PC-3 (cell line): ENCODE measurements around the gene SNCAIP. TPM values are rescaled to one million over a fixed set of nuclear protein-coding genes. Genes with fewer than 3 reads are reported as not detected.

Experiments
- ATAC-seq: fragments of 200-7000 bp; cut with Tn5 transposase; 2 replicates; pipeline ENCODE4 v1.9.1; 2020; ENCODE audit warnings: mild to moderate bottlenecking, moderate library complexity
- BruUV-seq: library from RNA; stranded (reverse); fragments of 400-500 nt; replicated peaks from 2 replicates; lab custom pipeline; 2021; lab: Mats Ljungman, UMichigan
- CTCF ChIA-PET: fragments of 300-600 bp; sonication (Branson Sonifier 250); formaldehyde crosslinking; loops from one replicate; lab custom pipeline; 2022; ENCODE audit warnings: antibody characterized with exemption; lab: Charles Lee
- POLR2A ChIA-PET: fragments of 300-600 bp; sonication (Branson Sonifier 250); formaldehyde crosslinking; loops from one replicate; lab custom pipeline; 2022; ENCODE audit warnings: antibody characterized with exemption; ENCODE audit not compliant: unreplicated experiment; lab: Charles Lee
- DNase-seq: peaks from one replicate; pipeline ENCODE4 v3.0.0-alpha.2; 2015
- H2AFZ ChIP-seq: fragments of 300-600 bp; sonication (generic); 2 replicates; pipeline ENCODE4 v1.6.0; 2016; ENCODE audit warnings: antibody characterized with exemption, low read length
- H3F3A ChIP-seq: fragments of 300-600 bp; sonication (generic); one replicate; pipeline ENCODE4 v1.6.0; 2017; ENCODE audit warnings: antibody characterized with exemption, low read length, control low read depth, mild to moderate bottlenecking; ENCODE audit not compliant: unreplicated experiment
- H3K27ac ChIP-seq: fragments of 300-600 bp; sonication (generic); 2 replicates; pipeline ENCODE4 v1.5.1; 2016; ENCODE audit warnings: mild to moderate bottlenecking, low read length
- H3K27me3 ChIP-seq: fragments of 300-600 bp; sonication (generic); 2 replicates; pipeline ENCODE4 v1.6.1; 2016; ENCODE audit warnings: low read length, mixed read lengths
- H3K36me3 ChIP-seq: fragments of 300-600 bp; sonication (generic); 2 replicates; pipeline ENCODE4 v1.6.1; 2016; ENCODE audit warnings: low read depth, mixed run types, low read length, mixed read lengths
- H3K4me1 ChIP-seq: fragments of 300-600 bp; sonication (generic); 2 replicates; pipeline ENCODE4 v1.5.1; 2016; ENCODE audit warnings: low read length; ENCODE audit not compliant: insufficient read depth
- H3K4me2 ChIP-seq: fragments of 300-600 bp; sonication (generic); 2 replicates; pipeline ENCODE4 v1.6.0; 2016; ENCODE audit warnings: low read length
- H3K4me3 ChIP-seq: fragments of 300-600 bp; sonication (generic); 2 replicates; pipeline ENCODE4 v1.5.1; 2016; ENCODE audit warnings: mild to moderate bottlenecking, low read length, mixed read lengths
- H3K79me2 ChIP-seq: fragments of 300-600 bp; sonication (generic); 2 replicates; pipeline ENCODE4 v1.6.1; 2017; ENCODE audit warnings: low read length, mixed read lengths
- H3K9ac ChIP-seq: fragments of 300-600 bp; sonication (generic); 2 replicates; pipeline ENCODE4 v1.6.0; 2016; ENCODE audit warnings: mild to moderate bottlenecking, low read length
- H3K9me2 ChIP-seq: fragments of 300-600 bp; sonication (generic); replicated peaks from 2 replicates; pipeline ENCODE4 v1.6.1; 2016; ENCODE audit warnings: mixed run types, low read length, mixed read lengths
- H3K9me3 ChIP-seq: fragments of 300-600 bp; sonication (generic); 2 replicates; pipeline ENCODE4 v1.6.1; 2016; ENCODE audit warnings: low read length, mixed read lengths
- H4K20me1 ChIP-seq: fragments of 300-600 bp; sonication (generic); 2 replicates; pipeline ENCODE4 v1.6.1; 2016; ENCODE audit warnings: low read length, mixed read lengths
- EZH2 ChIP-seq: fragments of 300-600 bp; sonication (generic); IDR thresholded peaks from one replicate; pipeline ENCODE4 v1.6.1; 2017; ENCODE audit warnings: antibody characterized with exemption, mild to moderate bottlenecking, low read length; ENCODE audit not compliant: unreplicated experiment
- EZH2phosphoT487 ChIP-seq: fragments of 300-600 bp; sonication (generic); IDR thresholded peaks from 2 replicates; pipeline ENCODE4 v1.6.1; 2018; ENCODE audit warnings: mild to moderate bottlenecking, antibody characterized with exemption, low read length, borderline replicate concordance
- intact Hi-C: fragments of 100-400 bp; cut with micrococcal nuclease; formaldehyde crosslinking; loops from 2 replicates; pipeline ENCODE4 v1.9.0; 2023
- total RNA-seq: library from RNA; depleted of rRNA; stranded (reverse); fragments of >200 nt; gene quantifications from 2 replicates; pipeline ENCODE4 v1.2.3, GENCODE V29; 2014
- TF ChIP-seq, protein P1 (sequence below): fragments of 300-600 bp; sonication (generic); conservative IDR thresholded peaks from 2 replicates; pipeline ENCODE4 v1.5.1; 2017; ENCODE audit warnings: antibody characterized with exemption, low read depth, mild to moderate bottlenecking, low read length

SNCAIP gene
- total RNA-seq, 1 experiment from 2014 or later, result not detected

DNA sequence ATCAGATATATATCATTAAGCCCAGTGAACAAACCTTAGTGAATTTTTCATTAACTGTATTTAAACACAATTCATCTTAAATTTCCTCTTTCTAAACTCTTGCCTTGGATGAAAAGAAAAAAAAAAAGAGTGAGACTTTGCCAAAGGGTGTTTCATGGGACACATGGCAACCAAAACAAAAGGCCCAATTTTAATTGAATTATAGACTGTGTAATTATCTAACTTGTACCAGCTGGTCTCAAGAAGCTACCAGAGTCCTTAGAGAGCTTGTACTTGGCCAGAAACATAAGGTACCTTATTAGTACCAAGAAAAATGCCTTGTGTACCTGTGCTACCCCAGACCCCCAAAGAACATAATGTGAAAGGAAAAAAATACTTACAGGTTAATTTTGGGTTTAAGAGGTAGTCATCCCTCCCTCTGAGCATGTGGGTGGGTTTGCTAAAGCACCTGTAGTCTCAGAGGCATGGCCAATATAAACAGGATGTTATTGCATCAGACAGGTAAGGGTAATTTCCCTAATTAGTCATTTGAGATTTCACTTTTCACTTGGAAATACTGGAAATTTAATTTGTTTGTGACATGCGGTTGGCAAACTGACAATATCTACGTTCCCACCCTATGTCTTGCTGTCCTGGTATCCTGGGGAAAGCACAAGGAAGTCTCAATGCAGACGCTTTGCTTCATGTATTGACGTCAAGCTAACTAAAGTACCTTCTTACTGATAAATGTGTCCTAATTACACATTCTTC lies 90.1 kb downstream of the SNCAIP start:
- H2AFZ ChIP-seq, result no peak overlapping the region
- no peaks in the 10 kb centered on the region for H4K20me1 ChIP-seq
- CTCF ChIA-PET, result no interaction called here
- DNase-seq, result no peak
- H3K9ac ChIP-seq, result no peak overlapping the region
- H3K4me3 ChIP-seq, result no peak overlapping the region
- no peak overlapping the region for H3K4me2 ChIP-seq
- intact Hi-C loops, result no loop called here
- H3K79me2 ChIP-seq, result no peaks in the 10 kb centered on the region
- no TSS peak for BruUV-seq
- no peaks in the 10 kb centered on the region for H3K9me2 ChIP-seq
- no peaks in the 10 kb centered on the region for H3K9me3 ChIP-seq
- TF ChIP-seq EZH2 (no peak), EZH2phosphoT487 (no peak)
- TF ChIP-seq, protein P1, sequence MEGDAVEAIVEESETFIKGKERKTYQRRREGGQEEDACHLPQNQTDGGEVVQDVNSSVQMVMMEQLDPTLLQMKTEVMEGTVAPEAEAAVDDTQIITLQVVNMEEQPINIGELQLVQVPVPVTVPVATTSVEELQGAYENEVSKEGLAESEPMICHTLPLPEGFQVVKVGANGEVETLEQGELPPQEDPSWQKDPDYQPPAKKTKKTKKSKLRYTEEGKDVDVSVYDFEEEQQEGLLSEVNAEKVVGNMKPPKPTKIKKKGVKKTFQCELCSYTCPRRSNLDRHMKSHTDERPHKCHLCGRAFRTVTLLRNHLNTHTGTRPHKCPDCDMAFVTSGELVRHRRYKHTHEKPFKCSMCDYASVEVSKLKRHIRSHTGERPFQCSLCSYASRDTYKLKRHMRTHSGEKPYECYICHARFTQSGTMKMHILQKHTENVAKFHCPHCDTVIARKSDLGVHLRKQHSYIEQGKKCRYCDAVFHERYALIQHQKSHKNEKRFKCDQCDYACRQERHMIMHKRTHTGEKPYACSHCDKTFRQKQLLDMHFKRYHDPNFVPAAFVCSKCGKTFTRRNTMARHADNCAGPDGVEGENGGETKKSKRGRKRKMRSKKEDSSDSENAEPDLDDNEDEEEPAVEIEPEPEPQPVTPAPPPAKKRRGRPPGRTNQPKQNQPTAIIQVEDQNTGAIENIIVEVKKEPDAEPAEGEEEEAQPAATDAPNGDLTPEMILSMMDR, result no peak
- no peaks in the 10 kb centered on the region; the same call in 1 of the 2 replicates for H3K27me3 ChIP-seq
- no peaks in the 10 kb centered on the region for H3F3A ChIP-seq
- no peak for ATAC-seq
- no peaks in the 10 kb centered on the region for H3K36me3 ChIP-seq
- H3K27ac ChIP-seq, result no peak overlapping the region
- POLR2A ChIA-PET, result no interaction called here
- no peaks in the 10 kb centered on the region for H3K4me1 ChIP-seq

DNA sequence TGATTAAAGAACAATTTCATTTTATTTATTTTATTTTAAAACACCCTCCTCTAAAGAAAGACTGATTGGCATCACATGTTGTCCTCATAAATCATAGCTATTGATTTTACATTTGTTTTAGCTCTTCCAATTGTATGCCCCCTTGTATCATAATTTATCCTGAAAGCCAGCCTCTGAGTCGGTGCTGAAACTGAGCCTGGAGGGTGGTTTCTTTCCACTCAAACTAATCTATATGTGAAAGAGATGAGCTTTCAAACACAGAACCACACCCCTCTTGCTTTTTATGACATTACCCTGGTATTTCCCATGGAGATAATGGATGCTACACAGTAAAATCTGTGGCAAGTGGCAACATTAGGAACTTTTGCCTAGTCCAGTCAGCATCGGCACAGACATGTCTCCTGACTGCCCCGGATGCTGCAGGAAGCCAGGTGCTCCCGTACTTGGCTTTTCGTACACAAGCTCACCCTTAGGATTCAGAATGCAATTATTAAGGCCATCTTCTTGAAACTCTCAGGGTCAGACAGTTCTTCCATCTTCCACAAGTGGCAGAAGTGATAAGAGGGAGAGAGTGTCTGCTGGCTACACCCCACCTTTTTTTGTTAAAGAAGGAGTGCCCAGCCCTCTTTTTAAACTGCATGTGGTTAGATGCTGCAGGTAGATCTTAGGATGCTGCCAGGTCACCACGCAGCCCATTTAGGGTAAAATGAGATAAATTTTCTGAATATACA lies 91.1 kb downstream of the SNCAIP start:
- Histone ChIP-seq H3K9me2 (no peaks in the 10 kb centered on the region), H3K27ac (no peak overlapping the region), H3K4me1 (no peaks in the 10 kb centered on the region), H3K9ac (no peak overlapping the region), H4K20me1 (no peaks in the 10 kb centered on the region), H3K27me3 (no peaks in the 10 kb centered on the region; the same call in 1 of the 2 replicates), H3K4me2 (no peak overlapping the region), H3K4me3 (no peak overlapping the region), H3F3A (no peaks in the 10 kb centered on the region), H3K79me2 (no peaks in the 10 kb centered on the region), H2AFZ (no peak overlapping the region), H3K9me3 (no peaks in the 10 kb centered on the region), H3K36me3 (no peaks in the 10 kb centered on the region)
- no peak for ATAC-seq
- ChIA-PET CTCF (no interaction called here), POLR2A (no interaction called here)
- intact Hi-C loops, result no loop called here
- BruUV-seq, result no TSS peak
- no peak for TF ChIP-seq EZH2
- TF ChIP-seq, protein P1, result no peak
- no peak for DNase-seq

DNA sequence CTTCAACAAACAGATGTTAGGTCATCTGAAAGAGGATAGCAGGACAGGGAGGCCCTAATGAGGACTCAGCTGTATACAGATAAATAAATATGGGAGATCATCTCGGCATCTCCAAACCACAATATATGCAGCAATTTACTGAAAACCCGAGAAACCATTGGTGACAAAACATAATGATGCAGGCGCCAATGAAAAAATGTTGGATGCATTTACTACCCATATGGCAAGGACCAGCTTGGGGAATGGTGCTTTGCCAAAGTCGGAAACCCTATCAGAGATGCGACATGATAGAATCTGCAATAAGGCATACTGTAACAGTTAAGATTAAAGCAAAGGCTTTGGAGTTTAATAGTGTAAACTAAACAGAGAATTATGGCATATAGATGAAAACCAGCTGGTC lies 92.0 kb downstream of the SNCAIP start:
- no TSS peak for BruUV-seq

More for the DNA sequence above, 92.0 kb downstream of the SNCAIP start:
- Histone ChIP-seq H3K4me3 (no peak overlapping the region), H3K79me2 (no peaks in the 10 kb centered on the region), H4K20me1 (no peaks in the 10 kb centered on the region), H3K9ac (no peak overlapping the region), H3K9me3 (no peaks in the 10 kb centered on the region), H3F3A (no peaks in the 10 kb centered on the region), H3K4me2 (no peak overlapping the region), H3K4me1 (no peaks in the 10 kb centered on the region), H3K36me3 (no peaks in the 10 kb centered on the region), H3K27me3 (no peaks in the 10 kb centered on the region; the same call in 1 of the 2 replicates), H2AFZ (no peak overlapping the region), H3K9me2 (no peaks in the 10 kb centered on the region), H3K27ac (no peak overlapping the region)
- ChIA-PET POLR2A (no interaction called here), CTCF (no interaction called here)
- ATAC-seq, result no peak
- intact Hi-C loops, result no loop called here
- DNase-seq, result no peak
- TF ChIP-seq EZH2phosphoT487 (no peak), EZH2 (no peak)
- TF ChIP-seq, protein P1, result no peak
